ENCODE data around the gene RHOXF2B. TPM values are rescaled to one million over a fixed set of nuclear protein-coding genes. Genes with fewer than 3 reads are reported as not detected.

RHOXF2B gene
- total RNA-seq, 1 donor from 2014 or later = not detected

- Mint-ChIP-seq H3K4me3 (ENCODE audit: unreplicated experiment) (no peak overlapping the region), H3K4me1 (ENCODE audit: low read depth, unreplicated experiment) (no peaks in the 10 kb centered on the region)
These were observed 54.7 kb downstream of the RHOXF2B start for GRCh38 chrX:120022763-120023162.

More at GRCh38 chrX:120022763-120023162, 54.7 kb downstream of the RHOXF2B start:
- DNase-seq = no peak
- H3K9me3 Mint-ChIP-seq (ENCODE audit: unreplicated experiment) = no peaks in the 10 kb centered on the region
- H3K36me3 Mint-ChIP-seq (ENCODE audit: unreplicated experiment) = no peaks in the 10 kb centered on the region
- no peaks in the 10 kb centered on the region for H3K27me3 Mint-ChIP-seq (ENCODE audit: unreplicated experiment)
- no peak overlapping the region for H3K27ac Mint-ChIP-seq (ENCODE audit: unreplicated experiment)
- TF ChIP-seq CTCF (IDR thresholded peaks at IDR 0.05; ENCODE audit: partially characterized antibody, unreplicated experiment) = no peak

Other genes with a start within 250 kb of the RHOXF2B start
- 10.9 TPM for gene UPF3B, start 224.7 kb downstream of the RHOXF2B start, total RNA-seq (ENCODE audit: unreplicated experiment)
- gene RNF113A, start 206.0 kb downstream of the RHOXF2B start, total RNA-seq (ENCODE audit: unreplicated experiment) = 19.1 TPM
- 61.6 TPM for gene NDUFA1, start 205.9 kb downstream of the RHOXF2B start, total RNA-seq (ENCODE audit: unreplicated experiment)
- gene AKAP14, start 181.8 kb downstream of the RHOXF2B start, total RNA-seq (ENCODE audit: unreplicated experiment) = not detected
- gene NKAP, start 133.9 kb downstream of the RHOXF2B start, total RNA-seq (ENCODE audit: unreplicated experiment) = 7.8 TPM
- 0.98 TPM for gene RHOXF1, start 38.2 kb upstream of the RHOXF2B start, total RNA-seq (ENCODE audit: unreplicated experiment)
- gene RHOXF2, start 80.9 kb upstream of the RHOXF2B start, total RNA-seq (ENCODE audit: unreplicated experiment) = not detected
- gene ZBTB33, start 173.1 kb upstream of the RHOXF2B start, total RNA-seq (ENCODE audit: unreplicated experiment) = 24.3 TPM
- 7.6 TPM for gene TMEM255A, start 233.8 kb upstream of the RHOXF2B start, total RNA-seq (ENCODE audit: unreplicated experiment)

All from glutamatergic neuron (in vitro differentiated cells).